Endothelial cell of umbilical vein (primary cell): ENCODE measurements around the gene HSPA12A. TPM values are rescaled to one million over a fixed set of nuclear protein-coding genes. Genes with fewer than 3 reads are reported as not detected.

Source experiments
- BruUV-seq: library from RNA; stranded (reverse); fragments of 400-500 nt; replicated peaks from 2 replicates; lab custom pipeline; 2021; lab: Mats Ljungman, UMichigan
- CTCF ChIA-PET: fragments of 300-600, 350-600 bp; sonication (Branson Sonifier 250); formaldehyde crosslinking; loops from one replicate; lab custom pipeline; 2021; ENCODE audit warnings: antibody characterized with exemption, inconsistent platforms; lab: Charles Lee
- POLR2A ChIA-PET: fragments of 300-600, 350-600 bp; sonication (Branson Sonifier 250); formaldehyde crosslinking; loops from one replicate; lab custom pipeline; 2021; ENCODE audit warnings: antibody characterized with exemption, inconsistent platforms; lab: Charles Lee
- DNase-seq: peaks from one replicate; pipeline ENCODE4 v3.0.0-alpha.2; 2011; ENCODE audit warnings: low read depth, low spot score
- FAIRE-seq: peaks from 2 replicates; lab custom pipeline; 2011; peaks lifted over from hg19 to GRCh38; lab: Jason Lieb, UNC
- H2AFZ ChIP-seq: 2 replicates; pipeline ENCODE4 v1.6.0; 2012; ENCODE audit warnings: low read depth, low read length, control low read depth, inconsistent platforms
- H3K27ac ChIP-seq: 2 replicates; pipeline ENCODE4 v1.5.1; 2011; ENCODE audit warnings: low read depth, mild to moderate bottlenecking, control low read depth, low read length, moderate library complexity; ENCODE audit not compliant: insufficient read depth
- H3K27me3 ChIP-seq, 2 experiments: 2 replicates each; pipeline versions ENCODE4 v1.6.0 to v1.6.1; 2011; ENCODE audit warnings: low read length in 2 of 2, mixed read lengths in 1 of 2; ENCODE audit not compliant: control insufficient read depth in 2 of 2, insufficient read depth in 2 of 2
- H3K36me3 ChIP-seq, 2 experiments: 2 replicates in 1 of 2; 3 replicates in 1 of 2; pipeline ENCODE4 v1.5.1; 2011; ENCODE audit warnings: low read length in 2 of 2, mild to moderate bottlenecking in 1 of 2, moderate library complexity in 1 of 2; ENCODE audit not compliant: control insufficient read depth in 2 of 2, insufficient read depth in 2 of 2; ENCODE audit errors: extremely low read depth in 1 of 2
- H3K4me1 ChIP-seq: 3 replicates; pipeline ENCODE4 v1.5.1; 2011; ENCODE audit warnings: mild to moderate bottlenecking, low read length; ENCODE audit not compliant: control insufficient read depth, insufficient read depth; ENCODE audit errors: extremely low read depth
- H3K4me2 ChIP-seq: 2 replicates; pipeline ENCODE4 v1.6.1; 2011; ENCODE audit warnings: low read length, control low read depth, mixed read lengths; ENCODE audit not compliant: insufficient read depth
- H3K4me3 ChIP-seq, 3 experiments: fragments of 200-600 bp in 1 of 3; sonication (generic), shearing (Covaris generic) in 1 of 3; replicated peaks in 1 of 3; 2 replicates each; pipeline ENCODE4 v1.5.1; 2011 to 2016; ENCODE audit warnings: control low read depth in 3 of 3, low read length in 3 of 3, mild to moderate bottlenecking in 2 of 3, inconsistent platforms in 1 of 3, low read depth in 1 of 3, moderate library complexity in 1 of 3; ENCODE audit not compliant: insufficient read depth in 1 of 3
- H3K79me2 ChIP-seq: 2 replicates; pipeline ENCODE4 v1.6.0; 2012; ENCODE audit warnings: low read length, inconsistent platforms; ENCODE audit not compliant: control insufficient read depth, insufficient read depth
- H3K9ac ChIP-seq: replicated peaks from 2 replicates; pipeline ENCODE3; 2011; ENCODE audit warnings: low read length, control low read depth; ENCODE audit not compliant: insufficient read depth; ENCODE audit errors: extremely low read depth
- H3K9me1 ChIP-seq: replicated peaks from 3 replicates; pipeline ENCODE4 v1.6.0; 2011; ENCODE audit warnings: mild to moderate bottlenecking, low read length; ENCODE audit not compliant: control insufficient read depth, insufficient read depth; ENCODE audit errors: extremely low read depth
- H3K9me3 ChIP-seq: replicated peaks from 2 replicates; pipeline ENCODE4 v1.5.1; 2012; ENCODE audit warnings: low read length, inconsistent platforms; ENCODE audit not compliant: control insufficient read depth, insufficient read depth
- H4K20me1 ChIP-seq: replicated peaks from 2 replicates; pipeline ENCODE3; 2011; ENCODE audit warnings: mild to moderate bottlenecking, low read length; ENCODE audit not compliant: control insufficient read depth, insufficient read depth; ENCODE audit errors: extremely low read depth
- EZH2 ChIP-seq: IDR thresholded peaks from 2 replicates; pipeline ENCODE4 v1.6.1; 2012; ENCODE audit warnings: borderline replicate concordance, low read depth, mild to moderate bottlenecking, moderate library complexity, low read length, inconsistent platforms; ENCODE audit not compliant: severe bottlenecking
- FOS ChIP-seq: IDR thresholded peaks from 2 replicates; pipeline ENCODE4 v1.6.1; 2011; ENCODE audit warnings: mild to moderate bottlenecking, low read length, moderate library complexity, borderline replicate concordance; ENCODE audit not compliant: insufficient read depth
- GATA2 ChIP-seq: IDR thresholded peaks from 2 replicates; pipeline ENCODE4 v1.7.0; 2011; ENCODE audit warnings: low read depth, mild to moderate bottlenecking, moderate library complexity, mixed read lengths, low read length; ENCODE audit not compliant: insufficient read length, insufficient read depth
- JUN ChIP-seq: IDR thresholded peaks from 2 replicates; pipeline ENCODE4 v1.6.1; 2011; ENCODE audit warnings: borderline replicate concordance, low read depth; ENCODE audit not compliant: insufficient read length, insufficient read depth
- MYC ChIP-seq: IDR thresholded peaks from one replicate; pipeline ENCODE4 v1.6.1; 2011; ENCODE audit warnings: mild to moderate bottlenecking, low read depth, low read length
- POLR2A ChIP-seq: IDR thresholded peaks from 2 replicates; pipeline ENCODE4 v1.6.1; 2012; ENCODE audit warnings: low read depth, mild to moderate bottlenecking, control low read depth, low read length
- POLR2AphosphoS5 ChIP-seq: IDR thresholded peaks from 2 replicates; pipeline ENCODE4 v1.6.1; 2012; ENCODE audit warnings: low read depth, mild to moderate bottlenecking, control low read depth, low read length, moderate library complexity; ENCODE audit not compliant: insufficient read depth
- dilution Hi-C: fragments of 300-500 bp; cut with MboI; formaldehyde crosslinking; loops from one replicate; pipeline ENCODE4 v1.15.0; 2019; ENCODE audit warnings: low sequenced_read_pairs; ENCODE audit not compliant: extremely low pct_ligation_motif_present
- intact Hi-C: fragments of 100-400 bp; cut with micrococcal nuclease; formaldehyde crosslinking; loops from one replicate; pipeline ENCODE4 v1.10.0; 2022
- polyA plus RNA-seq, 4 experiments: library from polyadenylated mRNA; depleted of rRNA in 3 of 4; stranded (reverse) in 3 of 4; unstranded in 1 of 4; fragments of >200 nt; gene quantifications; 2 replicates each; pipeline versions ENCODE4 v1.2.1 to v1.2.3, GENCODE V29; 2011 to 2012; ENCODE audit warnings: missing spikeins in 1 of 4
- total RNA-seq: library from RNA; stranded (reverse); gene quantifications from 2 replicates; pipeline ENCODE4 v1.2.3, GENCODE V29; 2021
- TF ChIP-seq, protein P1 (sequence below): IDR thresholded peaks from 2 replicates; pipeline ENCODE4 v1.6.1; 2011; ENCODE audit not compliant: insufficient read depth, insufficient read length
- TF ChIP-seq, protein P2 (sequence below), 2 donors: IDR thresholded peaks; 1 replicate in 1 of 2; 2 replicates in 1 of 2; pipeline ENCODE4 v1.5.1; 2011; ENCODE audit warnings: low read length in 2 of 2, mild to moderate bottlenecking in 2 of 2, moderate library complexity in 2 of 2, control low read depth in 1 of 2, inconsistent platforms in 1 of 2, low read depth in 1 of 2; ENCODE audit not compliant: insufficient read depth in 1 of 2; ENCODE audit errors: extremely low read depth in 1 of 2

Gene HSPA12A
- total and polyA plus RNA-seq, 2 donors (not counting 3 experiments of a cell fraction or from before 2014, with no cell fraction given) = 0.22 to 0.29 TPM

DNA sequence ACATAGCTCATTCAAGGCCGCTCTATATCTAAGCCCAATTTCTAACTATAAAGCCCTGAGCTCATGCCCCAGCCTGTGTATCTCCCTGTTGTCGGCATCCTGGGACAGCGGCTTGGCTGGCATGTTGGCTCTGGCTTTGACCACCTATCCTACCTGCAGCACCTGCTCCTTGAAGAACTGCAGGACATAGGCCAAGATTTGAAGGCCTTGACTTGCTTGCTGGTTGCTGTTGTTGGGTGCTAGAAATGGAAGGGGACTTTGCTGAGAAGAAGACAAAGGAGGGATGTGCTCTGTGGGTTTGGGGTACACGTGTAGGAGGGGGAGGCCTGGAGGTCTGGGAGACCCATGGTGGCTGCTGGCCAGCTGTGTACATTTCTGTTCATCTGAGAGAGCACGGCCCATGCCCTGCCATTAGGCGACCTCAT lies 110.5 kb downstream of the HSPA12A start:
- BruUV-seq = no TSS peak
- no peaks in the 10 kb centered on the region for H3K36me3 ChIP-seq
- no peak for TF ChIP-seq POLR2A
- no peak for TF ChIP-seq JUN
- no peak for TF ChIP-seq EZH2
- TF ChIP-seq, protein P1, sequence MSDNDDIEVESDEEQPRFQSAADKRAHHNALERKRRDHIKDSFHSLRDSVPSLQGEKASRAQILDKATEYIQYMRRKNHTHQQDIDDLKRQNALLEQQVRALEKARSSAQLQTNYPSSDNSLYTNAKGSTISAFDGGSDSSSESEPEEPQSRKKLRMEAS = no peak
- no peak for TF ChIP-seq MYC
- TF ChIP-seq POLR2AphosphoS5 = no peak
- H3K27ac ChIP-seq = no peak overlapping the region
- H3K27me3 ChIP-seq = no peaks in the 10 kb centered on the region
- H3K9me3 ChIP-seq = no peaks in the 10 kb centered on the region
- no peak overlapping the region for H3K4me2 ChIP-seq
- ChIA-PET POLR2A (no interaction called here), CTCF (no interaction called here)
- FAIRE-seq (no peak), DNase-seq (no peak)
- no peaks in the 10 kb centered on the region for H3K79me2 ChIP-seq
- no peaks in the 10 kb centered on the region for H4K20me1 ChIP-seq
- H3K4me3 ChIP-seq = no peak overlapping the region
- H3K9ac ChIP-seq = no peak overlapping the region
- no peak overlapping the region for H2AFZ ChIP-seq
- H3K9me1 ChIP-seq = no peaks in the 10 kb centered on the region
- H3K4me1 ChIP-seq = no peaks in the 10 kb centered on the region
- dilution Hi-C loops = no loop called here
- intact Hi-C loops = no loop called here

DNA sequence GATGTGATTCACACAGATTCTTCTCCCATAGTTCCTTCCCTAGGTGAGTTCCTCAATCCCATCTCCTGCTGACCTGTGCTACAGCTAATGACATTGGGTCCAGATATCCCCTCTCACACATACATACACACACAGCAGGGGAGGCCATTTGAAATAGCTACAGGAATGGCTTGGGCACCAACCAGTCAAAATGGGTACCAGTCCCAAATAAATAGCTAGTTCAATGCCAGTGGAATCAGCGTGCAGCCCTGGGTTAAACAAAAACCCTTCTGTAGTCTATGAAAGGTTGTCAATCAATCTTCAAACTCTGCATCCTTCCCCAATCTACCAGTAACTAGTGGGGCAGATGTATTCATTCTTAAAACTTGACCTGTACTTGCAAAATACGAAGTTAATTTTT lies 112.3 kb downstream of the HSPA12A start:
- no peak overlapping the region for H2AFZ ChIP-seq
- ChIA-PET CTCF (no interaction called here), POLR2A (no interaction called here)
- dilution Hi-C loops = no loop called here
- H3K27ac ChIP-seq = no peak overlapping the region
- H3K79me2 ChIP-seq = no peaks in the 10 kb centered on the region
- DNase-seq (no peak), FAIRE-seq (no peak)
- H3K36me3 ChIP-seq = no peaks in the 10 kb centered on the region
- H3K9ac ChIP-seq = no peak overlapping the region
- no peak overlapping the region for H3K4me2 ChIP-seq
- TF ChIP-seq EZH2 (no peak), POLR2A (no peak), POLR2AphosphoS5 (no peak), MYC (no peak), JUN (no peak), FOS (no peak), GATA2 (no peak)
- TF ChIP-seq, protein P2, sequence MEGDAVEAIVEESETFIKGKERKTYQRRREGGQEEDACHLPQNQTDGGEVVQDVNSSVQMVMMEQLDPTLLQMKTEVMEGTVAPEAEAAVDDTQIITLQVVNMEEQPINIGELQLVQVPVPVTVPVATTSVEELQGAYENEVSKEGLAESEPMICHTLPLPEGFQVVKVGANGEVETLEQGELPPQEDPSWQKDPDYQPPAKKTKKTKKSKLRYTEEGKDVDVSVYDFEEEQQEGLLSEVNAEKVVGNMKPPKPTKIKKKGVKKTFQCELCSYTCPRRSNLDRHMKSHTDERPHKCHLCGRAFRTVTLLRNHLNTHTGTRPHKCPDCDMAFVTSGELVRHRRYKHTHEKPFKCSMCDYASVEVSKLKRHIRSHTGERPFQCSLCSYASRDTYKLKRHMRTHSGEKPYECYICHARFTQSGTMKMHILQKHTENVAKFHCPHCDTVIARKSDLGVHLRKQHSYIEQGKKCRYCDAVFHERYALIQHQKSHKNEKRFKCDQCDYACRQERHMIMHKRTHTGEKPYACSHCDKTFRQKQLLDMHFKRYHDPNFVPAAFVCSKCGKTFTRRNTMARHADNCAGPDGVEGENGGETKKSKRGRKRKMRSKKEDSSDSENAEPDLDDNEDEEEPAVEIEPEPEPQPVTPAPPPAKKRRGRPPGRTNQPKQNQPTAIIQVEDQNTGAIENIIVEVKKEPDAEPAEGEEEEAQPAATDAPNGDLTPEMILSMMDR (IDR thresholded peaks at IDR 0.05; ENCODE audit: extremely low read depth in 1 of 2, insufficient read depth in 1 of 2, low read depth in 1 of 2, low read length in 2 of 2) = no peak
- TF ChIP-seq, protein P1 = no peak
- no peaks in the 10 kb centered on the region for H3K4me1 ChIP-seq
- no peak overlapping the region for H3K4me3 ChIP-seq
- no peaks in the 10 kb centered on the region for H3K27me3 ChIP-seq
- H3K9me3 ChIP-seq = no peaks in the 10 kb centered on the region
- H3K9me1 ChIP-seq = no peaks in the 10 kb centered on the region
- intact Hi-C loops = no loop called here
- no TSS peak for BruUV-seq
- no peaks in the 10 kb centered on the region for H4K20me1 ChIP-seq
